NCI-H1417 treated with DMSO at 0.1 percent for 48 hours (cell line): ENCODE measurements around the gene FANCL.
"Not testable (repeated sequence)": the region's sequence is repeated elsewhere in the genome, so short reads cannot be mapped to it uniquely, and the experiment has no call there.

ENCODE experiments used
- DNase-seq: peaks from one replicate; lab custom pipeline; 2025; lab: John Stamatoyannopoulos, UW

Gene FANCL

DNA sequence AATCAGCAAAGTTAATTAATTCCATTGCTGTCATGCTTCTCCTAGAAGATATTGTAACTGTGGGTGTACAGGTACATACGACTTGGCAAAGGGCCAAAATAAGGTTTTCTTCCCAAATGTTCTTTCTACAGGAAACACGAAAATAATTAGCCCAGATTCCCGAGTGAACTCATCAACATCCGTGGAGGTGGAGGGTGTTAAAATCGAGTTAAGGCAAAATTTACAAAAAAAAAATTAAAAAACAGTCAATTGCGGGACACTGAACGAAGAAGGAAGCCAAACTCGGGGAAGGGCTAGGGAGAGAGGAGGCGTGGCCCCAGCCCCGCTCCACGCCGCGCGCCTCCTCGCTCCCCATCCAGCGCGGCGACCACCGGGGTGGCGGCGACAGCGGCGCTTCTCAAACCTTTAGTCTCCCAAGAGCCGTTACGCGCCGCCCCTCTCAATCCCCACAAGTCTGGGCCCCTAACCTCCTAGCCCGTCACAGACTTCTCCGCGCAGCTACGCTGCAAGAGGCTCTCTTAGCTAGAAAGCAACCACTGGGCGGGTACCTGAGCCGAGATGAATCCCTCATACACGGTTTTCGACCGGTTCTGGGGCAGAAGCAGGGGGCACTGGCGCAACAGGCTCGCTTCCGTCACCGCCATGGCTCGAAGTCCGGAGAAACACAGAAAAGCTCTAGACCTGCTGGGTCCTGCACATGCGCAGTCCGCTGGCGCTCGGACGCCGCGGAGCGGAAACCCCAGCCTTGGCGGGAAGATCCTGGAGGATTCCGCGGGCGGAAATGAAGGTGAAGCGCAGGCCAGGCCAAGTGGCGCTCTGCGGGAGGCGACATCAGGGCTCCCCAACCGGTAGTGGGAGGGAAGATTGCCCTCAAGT is at the start of gene FANCL:
Gene FANCL, minus strand, starts transcription at position 656 of the 876 bp plus-strand sequence. Its CDS starts 12 bp downstream, at position 644.
- peak; percentile 49 for DNase-seq

DNA sequence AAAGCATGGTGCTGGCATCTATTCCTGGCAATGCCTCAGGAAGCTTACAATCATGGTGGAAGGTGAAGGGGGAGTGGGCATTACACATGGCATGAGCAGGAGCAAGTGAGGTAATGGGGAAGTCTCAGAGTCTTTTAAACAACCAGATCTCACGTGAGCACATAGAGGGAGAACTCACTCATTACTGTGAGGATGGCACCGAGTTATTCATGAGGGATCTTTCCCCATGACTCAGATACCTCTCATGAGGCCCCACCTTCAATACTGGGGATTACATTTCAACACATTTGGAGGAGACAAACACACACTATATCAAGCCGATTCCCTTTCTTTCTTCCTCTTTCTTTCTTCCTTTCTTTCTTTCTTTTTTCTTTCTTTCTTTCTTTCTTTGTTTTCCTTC is 47.9 kb upstream of the FANCL start:
- DNase-seq: no peak

DNA sequence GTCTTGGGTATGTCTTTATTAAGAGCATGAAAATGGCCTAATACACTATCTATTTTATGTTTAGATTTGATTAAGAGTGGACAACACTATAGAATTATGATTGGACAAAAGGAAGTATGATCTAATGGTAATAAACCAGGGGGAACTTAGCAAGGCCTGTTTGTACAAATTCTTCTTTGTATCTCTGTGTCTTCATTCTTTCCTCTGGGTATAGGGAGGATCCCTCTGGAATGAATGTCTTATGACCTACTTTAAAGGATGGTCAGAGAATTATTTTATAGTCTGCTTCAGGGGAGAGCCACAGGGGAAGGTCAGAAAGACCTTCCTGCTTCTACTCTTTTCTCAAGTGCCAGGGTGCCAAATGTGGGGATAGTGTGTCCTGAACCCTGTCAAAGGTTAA is 42.8 kb upstream of the FANCL start:
- DNase-seq: no peak

DNA sequence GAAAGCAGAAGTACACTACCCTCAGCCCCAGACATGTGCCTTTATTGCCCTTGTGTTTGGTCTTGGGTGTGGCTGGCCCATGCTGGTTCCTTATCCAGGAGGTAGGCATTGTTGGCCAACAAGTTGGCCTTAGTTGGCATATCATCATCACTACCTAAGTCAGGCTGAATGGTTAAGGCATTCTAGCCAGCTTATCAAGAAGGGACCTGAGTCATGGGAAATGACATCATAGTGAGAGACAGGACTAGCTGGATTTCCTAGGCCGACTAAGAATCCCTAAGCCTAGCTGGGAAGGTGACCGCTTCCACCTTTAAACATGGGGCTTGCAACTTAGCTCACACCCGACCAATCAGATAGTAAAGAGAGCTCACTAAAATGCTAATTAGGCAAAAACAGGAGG is 34.0 kb upstream of the FANCL start:
- not testable (repeated sequence) for DNase-seq

DNA sequence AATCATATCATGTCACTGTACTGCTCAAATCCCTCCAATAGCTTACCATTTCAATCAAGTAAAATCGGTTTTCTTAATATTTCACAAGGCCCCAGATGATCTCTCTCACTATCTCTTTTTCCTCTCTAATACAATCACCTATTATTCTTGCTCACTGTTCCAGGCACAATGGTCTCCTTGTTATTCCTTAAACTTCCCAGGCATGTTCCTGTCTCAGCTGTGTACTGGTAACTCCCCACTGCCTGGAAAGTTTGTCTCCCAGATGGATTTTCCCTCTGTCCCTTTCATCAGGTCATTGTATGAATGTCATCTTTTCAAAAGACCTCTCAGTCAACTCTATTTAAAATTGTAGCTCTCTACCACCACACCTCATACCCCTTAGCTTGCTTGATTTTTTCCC is 30.7 kb upstream of the FANCL start:
- DNase-seq: no peak

DNA sequence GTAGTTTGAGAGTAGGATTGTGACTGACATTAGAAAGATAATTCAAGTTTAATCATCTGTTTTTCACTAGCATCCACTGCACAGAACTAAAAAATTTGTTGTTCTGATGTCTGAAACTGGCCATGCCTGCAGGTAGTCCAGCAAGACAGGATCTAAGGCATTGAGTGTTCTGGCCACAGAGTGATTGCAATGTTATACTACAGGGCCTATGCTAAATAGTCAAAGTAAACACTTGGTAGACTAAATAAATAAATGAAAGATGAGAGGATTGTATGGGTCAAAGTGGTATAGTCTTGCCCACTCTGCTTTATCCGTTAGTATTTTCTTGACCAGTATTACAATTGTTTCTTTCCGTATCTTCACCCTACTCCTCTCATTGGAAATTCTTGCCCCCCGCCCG is 27.6 kb upstream of the FANCL start:
- DNase-seq: no peak

DNA sequence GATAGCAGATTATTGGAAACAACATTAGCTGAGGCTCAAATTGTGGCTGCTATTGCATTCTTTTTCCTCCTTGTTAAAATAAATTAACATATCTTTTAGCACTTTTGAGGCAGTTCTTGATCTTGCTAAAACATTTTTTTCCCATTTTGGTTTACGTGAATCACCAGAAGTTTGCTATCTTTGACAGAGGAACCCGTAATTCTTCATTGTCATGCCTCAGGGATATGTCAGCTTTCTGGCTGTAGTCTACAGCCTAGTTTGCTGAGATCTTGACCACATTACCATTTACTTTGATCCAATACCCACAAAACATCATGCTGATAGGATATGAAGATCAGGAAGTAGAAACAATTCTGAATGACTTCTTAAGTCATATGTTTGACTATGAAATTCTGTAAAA is 25.1 kb upstream of the FANCL start:
- DNase-seq: no peak

DNA sequence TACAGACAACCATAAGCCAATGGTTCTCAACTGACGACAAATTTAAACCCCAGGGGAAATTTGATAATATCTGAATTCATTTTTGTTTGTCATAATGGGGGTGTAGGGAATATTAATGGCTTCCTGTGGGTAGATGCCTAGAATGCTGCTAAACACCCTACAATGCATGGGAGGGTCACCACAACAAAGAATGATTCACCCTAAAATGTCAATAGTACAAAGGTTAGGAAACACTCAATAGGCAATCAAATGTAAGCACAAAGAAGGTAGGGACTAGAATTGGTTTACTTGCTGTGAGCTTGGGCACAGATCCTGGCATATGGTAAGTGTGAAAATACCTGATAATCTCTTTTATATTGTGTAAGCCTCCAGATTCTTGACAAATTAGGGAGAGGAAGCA is 20.1 kb upstream of the FANCL start:
- no peak for DNase-seq

DNA sequence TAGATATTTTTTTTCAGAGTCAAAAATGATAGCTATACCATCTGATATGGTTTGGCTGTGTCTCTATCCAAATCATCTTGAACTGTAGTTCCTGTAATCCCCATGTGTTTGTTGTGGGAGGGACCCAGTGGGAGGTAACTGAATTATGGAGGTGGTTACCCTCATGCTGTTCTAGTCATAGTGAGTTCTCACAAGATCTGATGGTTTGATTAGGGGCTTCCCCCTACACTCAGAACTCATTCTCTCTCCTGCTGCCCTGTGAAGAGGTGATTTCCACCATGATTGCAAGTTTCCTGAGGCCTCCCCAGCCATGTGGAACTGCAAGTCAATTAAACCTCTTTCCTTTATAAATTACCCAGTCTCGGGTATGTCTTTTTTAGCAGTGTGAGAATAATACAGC is 17.3 kb upstream of the FANCL start:
- DNase-seq: not testable (repeated sequence)

DNA sequence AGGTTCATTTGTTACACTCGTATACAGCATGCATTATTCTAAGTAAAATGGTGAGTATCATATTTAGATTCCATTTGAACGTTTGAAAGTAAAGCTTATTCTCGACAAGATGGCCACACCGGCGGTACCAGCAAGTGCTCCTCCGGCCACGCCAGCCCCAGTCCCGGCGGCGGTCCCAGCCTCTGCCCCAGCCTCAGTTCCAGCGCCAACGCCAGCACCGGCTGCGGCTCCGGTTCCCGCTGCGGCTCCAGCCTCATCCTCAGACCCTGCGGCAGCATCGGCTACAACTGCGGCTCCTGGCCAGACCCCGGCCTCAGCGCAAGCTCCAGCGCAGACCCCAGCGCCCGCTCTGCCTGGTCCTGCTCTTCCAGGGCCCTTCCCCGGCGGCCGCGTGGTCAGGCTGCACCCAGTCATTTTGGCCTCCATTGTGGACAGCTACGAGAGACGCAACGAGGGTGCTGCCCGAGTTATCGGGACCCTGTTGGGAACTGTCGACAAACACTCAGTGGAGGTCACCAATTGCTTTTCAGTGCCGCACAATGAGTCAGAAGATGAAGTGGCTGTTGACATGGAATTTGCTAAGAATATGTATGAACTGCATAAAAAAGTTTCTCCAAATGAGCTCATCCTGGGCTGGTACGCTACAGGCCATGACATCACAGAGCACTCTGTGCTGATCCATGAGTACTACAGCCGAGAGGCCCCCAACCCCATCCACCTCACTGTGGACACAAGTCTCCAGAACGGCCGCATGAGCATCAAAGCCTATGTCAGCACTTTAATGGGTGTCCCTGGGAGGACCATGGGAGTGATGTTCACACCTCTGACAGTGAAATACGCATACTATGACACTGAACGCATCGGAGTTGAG is 10.4 kb upstream of the FANCL start:
- DNase-seq: not testable (repeated sequence)

DNA sequence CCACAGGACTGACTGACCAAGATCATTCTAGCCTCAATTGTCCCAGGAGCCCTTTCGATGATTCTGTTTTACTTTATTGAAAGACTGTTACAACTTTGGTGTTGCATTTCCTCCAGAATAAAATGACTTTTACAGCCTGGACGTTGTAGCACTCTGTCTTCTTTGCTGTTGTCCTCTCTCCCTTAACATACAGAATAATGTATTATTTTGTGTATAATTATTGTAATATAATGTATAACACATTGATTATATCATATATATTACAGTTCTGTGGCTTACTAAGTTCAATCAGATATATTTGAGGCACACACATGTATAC is 380 bp upstream of the FANCL start:
- no peak for DNase-seq

DNA sequence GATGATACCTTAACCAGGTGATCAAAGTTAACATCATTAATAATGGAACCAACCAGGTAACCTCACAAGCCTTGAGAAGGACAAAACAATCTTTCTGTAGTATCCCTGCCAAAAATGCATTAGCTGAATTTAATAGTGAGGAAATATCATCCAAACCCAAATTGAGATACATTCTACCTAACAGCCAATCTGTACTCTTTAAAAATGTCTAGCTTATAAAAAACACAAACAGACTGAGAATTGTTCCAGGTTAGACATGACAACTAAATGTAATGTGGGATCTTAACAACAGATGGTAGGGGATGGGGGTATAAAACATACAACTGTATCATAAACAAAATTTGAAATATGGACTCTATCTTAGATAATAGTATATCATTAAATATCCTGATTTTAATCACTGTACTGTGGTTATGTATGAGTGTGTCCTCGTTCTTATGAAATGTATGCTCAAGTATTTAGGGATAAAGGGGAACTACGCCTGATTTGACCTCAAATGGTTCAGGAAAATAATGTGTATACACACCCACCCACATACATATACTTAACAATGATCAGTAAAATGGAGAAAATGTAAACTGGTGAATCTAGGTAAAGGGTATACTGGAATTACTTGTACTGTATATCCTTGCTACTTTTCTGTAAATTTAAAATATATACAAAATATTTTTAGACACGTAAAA is 1.7 kb downstream of the FANCL start:
- DNase-seq: no peak

DNA sequence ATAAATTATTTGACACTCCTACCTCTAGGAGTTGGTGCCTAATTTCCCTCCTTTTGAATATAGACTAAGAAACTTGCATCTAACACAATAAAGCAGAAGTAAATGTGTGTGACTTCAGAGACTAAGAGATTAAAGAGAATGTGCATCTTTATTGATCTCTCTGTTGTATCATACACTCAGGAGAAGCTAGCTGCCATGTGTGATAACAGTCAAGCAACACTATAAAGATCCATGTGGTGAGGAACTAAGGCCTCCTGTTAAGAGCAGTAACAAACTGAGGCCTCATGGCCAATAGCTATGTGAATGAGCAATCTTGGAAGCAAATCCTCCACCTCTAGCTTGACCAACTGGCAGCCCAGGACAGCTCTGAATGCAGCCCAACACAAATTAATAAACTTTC is 3.4 kb downstream of the FANCL start:
- no peak for DNase-seq

DNA sequence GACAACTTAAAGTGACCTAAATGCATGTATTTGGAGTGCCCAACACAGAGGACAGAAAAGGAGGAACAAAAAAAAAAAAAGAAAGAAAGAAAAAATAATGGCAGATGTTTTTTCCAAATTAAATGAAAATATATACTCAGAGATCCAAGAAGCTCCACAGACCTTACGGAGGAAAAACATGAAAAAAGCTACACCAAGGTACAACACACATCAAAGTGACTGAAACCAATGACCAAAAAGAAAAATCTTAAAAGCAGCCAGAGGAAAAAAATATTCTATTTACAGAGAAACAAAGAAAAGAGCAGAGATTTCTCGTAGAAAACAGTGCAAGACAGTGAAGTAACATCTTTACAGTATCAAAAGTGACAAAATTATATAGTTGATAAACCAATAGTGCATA is 5.1 kb downstream of the FANCL start:
- no peak for DNase-seq

DNA sequence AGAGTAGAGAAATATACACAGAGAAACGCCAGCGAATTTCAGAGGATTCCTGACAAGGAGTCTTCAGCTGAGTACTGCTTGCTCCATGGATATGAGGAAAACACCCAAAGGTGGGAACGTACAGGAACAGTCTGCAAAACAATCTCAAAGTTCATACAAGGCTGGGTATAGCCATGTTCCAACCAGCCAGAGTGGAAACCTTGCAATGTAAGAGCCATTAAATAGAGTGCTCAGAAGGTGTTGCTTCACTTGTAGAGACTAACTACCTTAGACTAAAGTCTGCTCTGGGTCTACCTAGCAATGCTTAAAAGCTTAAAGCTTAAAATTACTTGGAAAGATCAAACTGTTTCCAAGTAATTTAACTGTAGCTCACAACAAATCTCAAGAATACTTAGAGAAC is 6.0 kb downstream of the FANCL start:
- DNase-seq: no peak

DNA sequence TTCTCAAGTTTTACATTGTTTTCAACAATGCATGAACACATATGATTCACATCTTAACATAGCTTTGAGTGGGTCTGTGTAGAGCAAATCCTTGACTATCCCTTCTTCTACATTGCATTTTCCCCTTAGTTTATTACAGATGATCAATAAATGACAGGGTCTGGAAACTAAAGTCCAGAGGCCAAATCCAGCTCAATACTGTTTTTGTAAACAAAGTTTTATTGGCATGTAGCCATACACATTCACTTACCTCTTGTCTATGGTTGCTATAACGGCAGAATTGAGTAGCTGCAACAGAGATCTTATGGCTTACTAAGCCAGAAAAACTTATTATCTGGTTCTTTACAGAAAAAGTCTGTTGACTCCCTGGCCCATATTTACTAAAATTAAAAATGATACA is 12.8 kb downstream of the FANCL start:
- no peak for DNase-seq

DNA sequence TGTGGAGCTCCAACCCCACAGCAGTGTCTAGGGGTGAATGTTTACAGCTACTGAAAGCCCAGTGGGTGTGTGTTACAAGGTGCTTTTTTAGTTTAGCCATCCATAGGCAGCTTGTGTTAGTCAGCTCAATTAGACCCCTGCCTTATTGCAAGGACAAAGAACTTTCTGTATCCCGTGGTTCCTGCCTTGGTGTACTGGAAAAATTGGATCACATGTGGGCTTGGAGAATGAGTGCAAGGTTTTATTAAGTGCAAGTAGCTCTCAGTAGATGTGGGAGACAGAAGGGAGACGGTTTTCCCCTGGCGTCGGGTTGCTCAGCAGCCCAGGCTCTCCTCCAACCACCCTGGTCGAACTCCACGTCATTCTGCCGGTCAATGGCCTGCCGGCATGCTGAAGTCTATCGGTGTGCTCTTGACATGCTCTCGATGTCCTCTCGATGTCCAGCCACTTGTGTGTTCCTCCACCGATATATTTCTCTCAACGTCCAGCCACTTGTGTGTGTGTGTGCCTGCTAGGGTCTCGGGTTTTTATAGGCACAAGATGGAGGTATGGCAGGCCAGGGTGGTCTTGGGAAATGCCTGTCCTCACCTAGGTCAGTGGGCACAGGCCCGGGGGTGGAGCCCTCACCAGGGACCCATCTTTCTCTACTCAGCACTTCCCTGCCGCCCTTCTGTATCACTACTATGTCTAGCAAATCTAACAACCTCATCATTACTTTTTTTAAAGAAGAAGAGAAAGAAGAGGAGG is 13.8 kb downstream of the FANCL start:
- DNase-seq: no peak

DNA sequence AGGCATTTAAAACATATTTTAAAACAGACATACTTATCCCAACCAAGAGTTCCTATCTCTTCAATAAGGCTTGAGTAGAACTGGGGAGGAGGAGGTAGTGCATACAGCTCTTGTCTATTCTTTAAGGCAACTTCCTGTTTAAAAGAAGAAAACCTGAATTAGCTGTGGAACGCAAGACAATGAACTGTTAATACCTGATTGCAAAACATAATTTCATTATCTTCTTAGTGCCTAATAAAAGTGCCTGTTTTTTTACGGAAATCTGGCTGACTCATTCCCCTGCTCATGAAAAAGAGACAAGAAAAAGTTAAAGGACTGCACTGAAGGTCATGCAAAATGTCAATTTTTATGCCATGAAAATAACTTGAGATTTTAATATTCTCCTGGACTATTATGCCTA is 19.2 kb downstream of the FANCL start:
- no peak for DNase-seq

DNA sequence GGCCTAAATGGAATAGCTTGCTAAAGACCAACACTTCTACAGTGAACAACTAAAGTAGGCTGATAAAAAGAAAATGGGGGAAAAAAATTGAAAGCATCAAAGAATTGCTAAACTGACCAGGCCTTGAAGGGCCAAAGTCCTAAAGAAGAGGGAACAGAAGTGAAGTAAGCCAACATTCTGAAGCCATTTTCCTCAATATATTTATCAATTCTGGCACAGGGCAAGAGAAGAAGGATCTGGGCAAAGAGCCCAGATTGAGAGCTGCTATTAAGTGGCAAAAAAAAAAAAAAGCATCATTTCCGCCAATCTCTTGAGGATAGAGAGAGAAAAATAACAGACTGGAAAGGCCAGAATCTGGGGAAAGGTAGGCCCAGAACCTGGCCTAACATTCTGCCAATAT is 25.7 kb downstream of the FANCL start:
- DNase-seq: no peak

DNA sequence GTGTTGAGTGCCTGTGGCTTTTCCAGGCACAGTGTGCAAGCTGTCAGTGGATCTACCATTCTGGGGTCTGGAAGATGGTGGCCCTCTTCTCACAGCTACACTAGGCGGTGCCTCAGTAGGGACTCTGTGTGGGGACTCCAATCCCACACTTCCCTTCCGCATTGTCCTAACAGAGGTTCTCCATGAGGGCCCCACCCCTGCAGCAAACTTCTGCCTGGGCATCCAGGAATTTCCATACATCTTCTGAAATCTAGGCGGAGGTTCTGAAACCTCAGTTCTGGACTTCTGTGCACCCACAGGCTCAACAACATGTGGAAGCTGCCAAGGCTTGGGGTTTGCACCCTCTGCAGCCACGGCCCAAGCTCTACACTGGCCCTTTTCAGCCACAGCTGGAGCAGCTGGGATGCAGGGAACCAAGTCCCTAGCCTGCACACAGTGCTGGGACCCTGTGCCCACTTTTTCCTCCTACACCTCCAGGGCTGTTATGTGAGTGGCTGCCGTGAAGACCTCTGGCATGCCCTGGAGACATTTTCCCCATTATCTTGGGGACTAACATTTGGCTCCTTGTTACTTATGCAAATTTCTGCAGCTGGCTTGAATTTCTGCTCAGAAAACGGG is 30.1 kb downstream of the FANCL start:
- DNase-seq: not testable (repeated sequence)

DNA sequence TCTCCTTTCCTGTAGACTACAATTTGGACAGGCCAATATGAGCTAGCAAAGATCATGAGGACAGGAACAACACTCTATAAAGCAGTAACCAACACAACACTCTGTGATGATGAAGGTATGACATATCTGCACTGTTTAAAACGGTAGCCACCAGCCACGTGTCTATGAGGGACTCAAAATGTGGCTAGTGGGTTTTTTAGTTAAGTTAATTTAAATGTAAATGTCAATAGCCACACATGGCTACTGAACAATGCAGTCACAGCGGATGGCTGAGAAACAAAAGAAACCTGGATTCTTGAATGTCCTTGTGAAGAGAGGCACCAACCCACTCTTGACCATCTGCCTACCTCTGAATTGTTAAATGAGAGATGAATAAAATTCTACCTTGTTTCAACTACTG is 33.9 kb downstream of the FANCL start:
- DNase-seq: no peak

DNA sequence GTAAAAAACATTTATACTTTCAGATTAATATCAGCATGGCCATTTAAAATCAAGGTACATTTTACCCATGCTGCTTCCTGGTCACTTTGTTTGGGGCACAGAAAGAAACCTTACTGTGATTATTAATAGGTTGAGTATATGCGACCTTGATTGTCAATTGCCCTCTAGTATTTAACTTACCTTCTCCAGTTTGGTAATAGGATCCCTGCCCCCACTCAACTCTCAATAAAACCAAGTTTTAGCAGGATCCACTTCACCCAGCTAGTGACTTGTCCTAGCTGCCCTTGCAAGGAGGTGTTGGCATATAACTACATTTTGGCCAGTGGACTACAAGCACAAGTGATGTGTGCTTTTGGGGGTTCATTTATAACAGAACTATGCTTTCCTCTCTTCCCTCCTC is 34.3 kb downstream of the FANCL start:
- no peak for DNase-seq
